Subcutaneous abdominal adipose tissue (tissue), 5 donors: ENCODE data around the gene ERC2.

Experiments
- H3K27ac ChIP-seq: one replicate; pipeline ENCODE4 v1.7.0; 2013; ENCODE audit warnings: low read depth, mild to moderate bottlenecking, inconsistent platforms, low read length, moderate library complexity
- H3K27me3 ChIP-seq, 5 donors: one replicate each; pipeline ENCODE4 v1.7.0; 2013; ENCODE audit warnings: low read length in 5 of 5, inconsistent platforms in 1 of 5; ENCODE audit not compliant: control insufficient read depth in 5 of 5, insufficient read depth in 4 of 5
- H3K36me3 ChIP-seq, 5 donors: one replicate each; pipeline ENCODE4 v1.7.0; 2013; ENCODE audit warnings: low read length in 5 of 5; ENCODE audit not compliant: control insufficient read depth in 5 of 5, insufficient read depth in 5 of 5
- H3K4me1 ChIP-seq, 5 donors: one replicate each; pipeline ENCODE4 v1.7.0; 2013; ENCODE audit warnings: low read length in 5 of 5, mild to moderate bottlenecking in 3 of 5, moderate library complexity in 1 of 5; ENCODE audit not compliant: control insufficient read depth in 5 of 5, insufficient read depth in 5 of 5
- H3K4me3 ChIP-seq, 5 donors: one replicate each; pipeline ENCODE4 v1.7.0; 2013; ENCODE audit warnings: low read length in 5 of 5, low read depth in 1 of 5
- H3K9ac ChIP-seq, 5 donors: one replicate each; pipeline ENCODE4 v1.7.0; 2013; ENCODE audit warnings: low read length in 5 of 5, mild to moderate bottlenecking in 4 of 5, moderate library complexity in 3 of 5
- H3K9me3 ChIP-seq, 5 donors: one replicate each; pipeline ENCODE4 v1.7.0; 2013; ENCODE audit warnings: low read length in 5 of 5; ENCODE audit not compliant: control insufficient read depth in 5 of 5
- donor health status: healthy.
- donor health status: healthy.
- donor health status: healthy.
- donor health status: healthy.
- donor health status: healthy.

ERC2 gene

GRCh38 chr3:56060521-56061278, 407.6 kb downstream of the ERC2 start:
- Histone ChIP-seq H3K4me1 (peaks cover 0 to 5% (median 0%) of the 10 kb centered on the region in 5 donors), H3K36me3 (no peaks in the 10 kb centered on the region), H3K9ac (no peak overlapping the region), H3K27me3 (peaks cover 0 to 4% (median 0%) of the 10 kb centered on the region in 5 donors), H3K4me3 (no peak overlapping the region), H3K9me3 (no peaks in the 10 kb centered on the region), H3K27ac (no peak overlapping the region)

GRCh38 chr3:56059731-56060130, 408.5 kb downstream of the ERC2 start:
- Histone ChIP-seq H3K9me3 (no peaks in the 10 kb centered on the region), H3K27ac (no peak overlapping the region), H3K4me3 (no peak overlapping the region), H3K4me1 (peaks cover 0 to 14% (median 0%) of the 10 kb centered on the region in 5 donors), H3K9ac (no peak overlapping the region), H3K27me3 (peaks cover 0 to 4% (median 0%) of the 10 kb centered on the region in 5 donors), H3K36me3 (no peaks in the 10 kb centered on the region)

GRCh38 chr3:56055951-56056350, 412.3 kb downstream of the ERC2 start:
- Histone ChIP-seq H3K9me3 (no peaks in the 10 kb centered on the region), H3K27ac (no peak overlapping the region), H3K9ac (no peak overlapping the region), H3K27me3 (peaks cover 0 to 2% (median 0%) of the 10 kb centered on the region in 5 donors), H3K4me1 (peaks cover 0 to 15% (median 0%) of the 10 kb centered on the region in 5 donors), H3K4me3 (no peak overlapping the region), H3K36me3 (no peaks in the 10 kb centered on the region)

- peaks cover 0 to 15% (median 0%) of the 10 kb centered on the region in 5 donors for H3K4me1 ChIP-seq
These were observed 412.7 kb downstream of the ERC2 start for GRCh38 chr3:56055546-56055945.

GRCh38 chr3:56054844-56055243, 413.4 kb downstream of the ERC2 start:
- H3K9ac ChIP-seq, result no peak overlapping the region
- H3K4me3 ChIP-seq, result no peak overlapping the region
- H3K27ac ChIP-seq, result no peak overlapping the region
- H3K36me3 ChIP-seq, result no peaks in the 10 kb centered on the region
- no peaks in the 10 kb centered on the region for H3K9me3 ChIP-seq
- H3K27me3 ChIP-seq, result peaks cover 0 to 2% (median 0%) of the 10 kb centered on the region in 5 donors
- H3K4me1 ChIP-seq, result peaks cover 0 to 15% (median 0%) of the 10 kb centered on the region in 5 donors

More at GRCh38 chr3:56055546-56055945, 412.7 kb downstream of the ERC2 start:
- H3K9me3 ChIP-seq, result no peaks in the 10 kb centered on the region
- peaks cover 0 to 2% (median 0%) of the 10 kb centered on the region in 5 donors for H3K27me3 ChIP-seq
- H3K27ac ChIP-seq, result no peak overlapping the region
- no peaks in the 10 kb centered on the region for H3K36me3 ChIP-seq
- H3K9ac ChIP-seq, result no peak overlapping the region
- no peak overlapping the region for H3K4me3 ChIP-seq

- H3K27ac ChIP-seq, result no peak overlapping the region
- peaks cover 0 to 2% (median 0%) of the 10 kb centered on the region in 5 donors for H3K27me3 ChIP-seq
- no peaks in the 10 kb centered on the region for H3K9me3 ChIP-seq
- no peak overlapping the region for H3K4me3 ChIP-seq
- H3K4me1 ChIP-seq, result peaks cover 0 to 15% (median 0%) of the 10 kb centered on the region in 5 donors
- H3K36me3 ChIP-seq, result no peaks in the 10 kb centered on the region
- H3K9ac ChIP-seq, result no peak overlapping the region
These were observed 414.5 kb downstream of the ERC2 start for GRCh38 chr3:56053727-56054126.

- Histone ChIP-seq H3K4me1 (peaks cover 0 to 15% (median 0%) of the 10 kb centered on the region in 5 donors), H3K9me3 (no peaks in the 10 kb centered on the region), H3K27ac (no peak overlapping the region), H3K4me3 (no peak overlapping the region), H3K36me3 (no peaks in the 10 kb centered on the region), H3K9ac (no peak overlapping the region), H3K27me3 (peaks cover 0 to 2% (median 0%) of the 10 kb centered on the region in 5 donors)
These were observed 416.1 kb downstream of the ERC2 start for GRCh38 chr3:56052188-56052587.

GRCh38 chr3:56051052-56051451, 417.2 kb downstream of the ERC2 start:
- H3K27ac ChIP-seq, result no peak overlapping the region
- H3K36me3 ChIP-seq, result no peaks in the 10 kb centered on the region
- no peaks in the 10 kb centered on the region for H3K9me3 ChIP-seq
- H3K4me1 ChIP-seq, result peaks cover 0 to 13% (median 0%) of the 10 kb centered on the region in 5 donors
- H3K27me3 ChIP-seq, result peaks cover 0 to 2% (median 0%) of the 10 kb centered on the region in 5 donors
- H3K4me3 ChIP-seq, result no peak overlapping the region
- no peak overlapping the region for H3K9ac ChIP-seq

- no peak overlapping the region for H3K27ac ChIP-seq
- no peak overlapping the region for H3K9ac ChIP-seq
- no peaks in the 10 kb centered on the region for H3K9me3 ChIP-seq
- no peaks in the 10 kb centered on the region for H3K4me1 ChIP-seq
- peaks cover 0 to 2% (median 0%) of the 10 kb centered on the region in 5 donors for H3K27me3 ChIP-seq
- no peak overlapping the region for H3K4me3 ChIP-seq
- no peaks in the 10 kb centered on the region for H3K36me3 ChIP-seq
These were observed 419.3 kb downstream of the ERC2 start for GRCh38 chr3:56048946-56049345.

- Histone ChIP-seq H3K27ac (no peak overlapping the region), H3K4me3 (no peak overlapping the region), H3K36me3 (no peaks in the 10 kb centered on the region), H3K9ac (no peak overlapping the region), H3K27me3 (peaks cover 0 to 2% (median 0%) of the 10 kb centered on the region in 5 donors), H3K9me3 (no peaks in the 10 kb centered on the region), H3K4me1 (no peaks in the 10 kb centered on the region)
These were observed 419.9 kb downstream of the ERC2 start for GRCh38 chr3:56048331-56048730.
